PC-9 (cell line): ENCODE results near the gene ZNF341.

ENCODE experiments used
- CTCF ChIP-seq: fragments of 200-600 bp; sonication (generic); conservative IDR thresholded peaks from 2 replicates; pipeline ENCODE4 v1.6.1; 2017; ENCODE audit warnings: mixed run types, antibody characterized with exemption, mild to moderate bottlenecking, moderate library complexity
- EZH2 ChIP-seq: fragments of 200-600 bp; sonication (generic); IDR thresholded peaks from 2 replicates; pipeline ENCODE4 v1.8.0; 2017; ENCODE audit warnings: antibody characterized with exemption, low read depth

- no peak for TF ChIP-seq CTCF
- TF ChIP-seq EZH2 = no peak
These were observed 47.1 kb upstream of the ZNF341 start for GRCh38 chr20:33684533-33685327.
